HepG2 (cell line): ENCODE measurements around the gene CD276.

Experiments
- CTCF ChIP-seq: sonication (generic); formaldehyde crosslinking; IDR thresholded peaks from 2 replicates; pipeline ENCODE4 v1.5.0; 2020; ENCODE audit warnings: mild to moderate bottlenecking, missing genetic modification reagents, moderate library complexity
- MYNN ChIP-seq: sonication (generic); formaldehyde crosslinking; IDR thresholded peaks from 2 replicates; pipeline ENCODE4 v1.4.0; 2020; ENCODE audit warnings: mild to moderate bottlenecking, low read depth, missing genetic modification reagents
- POLR2AphosphoS5 ChIP-seq: IDR thresholded peaks from 2 replicates; pipeline ENCODE4 v1.6.1; 2012; ENCODE audit warnings: low read depth, low read length
- TAF15 ChIP-seq: fragments of 200-400 bp; formaldehyde crosslinking; IDR thresholded peaks from one replicate; pipeline ENCODE4 v1.6.1; 2018; ENCODE audit warnings: mild to moderate bottlenecking, low read depth, low read length; ENCODE audit not compliant: poor library complexity, severe bottlenecking

GRCh38 chr15:73637527-73637926, 46.7 kb upstream of the CD276 start:
- no peak for TF ChIP-seq TAF15
- TF ChIP-seq MYNN (CRISPR knock-in tag), result no peak
- no peak for TF ChIP-seq CTCF (CRISPR knock-in tag)
- TF ChIP-seq POLR2AphosphoS5, result no peak
